Trophoblast cell (in vitro differentiated cells and primary cell): Measurements from ENCODE around the gene MAST4.

ENCODE experiments used
- DNase-seq, 2 donors: peaks; one replicate each; pipeline ENCODE4 v3.0.0-alpha.2; 2016
- H2AFZ ChIP-seq: 2 replicates; pipeline ENCODE4 v1.6.1; 2013; ENCODE audit warnings: low read length, moderate library complexity, mild to moderate bottlenecking; ENCODE audit not compliant: insufficient read depth, poor library complexity
- H2AK5ac ChIP-seq: 2 replicates; pipeline ENCODE4 v1.6.1; 2013; ENCODE audit warnings: mild to moderate bottlenecking, low read length
- H2BK120ac ChIP-seq: 2 replicates; pipeline ENCODE4 v1.6.1; 2013; ENCODE audit warnings: low read length, mild to moderate bottlenecking, moderate library complexity; ENCODE audit not compliant: insufficient read depth, poor library complexity
- H2BK12ac ChIP-seq: 2 replicates; pipeline ENCODE4 v1.6.1; 2013; ENCODE audit warnings: mild to moderate bottlenecking, low read length, moderate library complexity
- H2BK5ac ChIP-seq: 2 replicates; pipeline ENCODE4 v1.6.1; 2013; ENCODE audit warnings: low read length, low read depth, moderate library complexity, mild to moderate bottlenecking; ENCODE audit not compliant: poor library complexity
- H3K14ac ChIP-seq: 2 replicates; pipeline ENCODE4 v1.6.1; 2013; ENCODE audit warnings: mild to moderate bottlenecking, low read length
- H3K18ac ChIP-seq: 2 replicates; pipeline ENCODE4 v1.6.1; 2013; ENCODE audit warnings: mild to moderate bottlenecking, low read length
- H3K23ac ChIP-seq: 2 replicates; pipeline ENCODE4 v1.6.1; 2013; ENCODE audit warnings: low read length
- H3K27ac ChIP-seq: 2 replicates; pipeline ENCODE4 v1.5.1; 2013; ENCODE audit warnings: low read depth, mild to moderate bottlenecking, inconsistent platforms, low read length, moderate library complexity
- H3K27me3 ChIP-seq: 2 replicates; pipeline ENCODE4 v1.6.1; 2013; ENCODE audit warnings: inconsistent platforms, mild to moderate bottlenecking, low read length, moderate library complexity; ENCODE audit not compliant: insufficient read depth
- H3K36me3 ChIP-seq, 2 experiments: 1 replicate in 1 of 2; 2 replicates in 1 of 2; pipeline ENCODE4 v1.6.1; 2013; ENCODE audit warnings: low read length in 2 of 2, mild to moderate bottlenecking in 2 of 2, moderate library complexity in 1 of 2; ENCODE audit not compliant: insufficient read depth in 2 of 2, control insufficient read depth in 1 of 2
- H3K4ac ChIP-seq: 2 replicates; pipeline ENCODE4 v1.6.1; 2013; ENCODE audit warnings: low read depth, mild to moderate bottlenecking, low read length, moderate library complexity
- H3K4me1 ChIP-seq, 2 experiments: 1 replicate in 1 of 2; 2 replicates in 1 of 2; pipeline ENCODE4 v1.6.1; 2013; ENCODE audit warnings: low read length in 2 of 2, mild to moderate bottlenecking in 2 of 2, moderate library complexity in 1 of 2; ENCODE audit not compliant: insufficient read depth in 2 of 2, control insufficient read depth in 1 of 2
- H3K4me2 ChIP-seq: 2 replicates; pipeline ENCODE4 v1.6.1; 2013; ENCODE audit warnings: inconsistent platforms, mild to moderate bottlenecking, low read length, moderate library complexity
- H3K4me3 ChIP-seq: 2 replicates; pipeline ENCODE4 v1.5.1; 2013; ENCODE audit warnings: mild to moderate bottlenecking, low read depth, low read length, inconsistent platforms
- H3K79me1 ChIP-seq: one replicate; pipeline ENCODE4 v1.6.1; 2013; ENCODE audit warnings: low read length
- H3K79me2 ChIP-seq: 2 replicates; pipeline ENCODE4 v1.6.1; 2013; ENCODE audit warnings: low read length, mild to moderate bottlenecking; ENCODE audit not compliant: control insufficient read depth, insufficient read depth, poor library complexity
- H3K9ac ChIP-seq: 2 replicates; pipeline ENCODE4 v1.6.1; 2013; ENCODE audit warnings: mild to moderate bottlenecking, low read length
- H3K9me3 ChIP-seq: 2 replicates; pipeline ENCODE4 v1.6.1; 2013; ENCODE audit warnings: low read depth, mild to moderate bottlenecking, control low read depth, inconsistent platforms, low read length; ENCODE audit not compliant: insufficient read depth
- H4K12ac ChIP-seq: 2 replicates; pipeline ENCODE4 v1.6.1; 2013; ENCODE audit warnings: low read depth, mild to moderate bottlenecking, low read length, moderate library complexity
- H4K8ac ChIP-seq: 2 replicates; pipeline ENCODE4 v1.6.1; 2013; ENCODE audit warnings: low read depth, mild to moderate bottlenecking, low read length, moderate library complexity
- H4K91ac ChIP-seq: one replicate; pipeline ENCODE4 v1.6.1; 2013; ENCODE audit warnings: low read depth, mild to moderate bottlenecking, low read length, moderate library complexity
- WGBS: extraction: QIAGEN DNeasy Blood & Tissue Kit; methylation state at CpG from one replicate; pipeline ENCODE4 v1.1.7; 2013; ENCODE audit warnings: missing lambda C conversion rate; ENCODE audit not compliant: insufficient read length, insufficient coverage; ENCODE audit errors: extremely low coverage; 5-methylcytosine and 5-hydroxymethylcytosine counted together

The MAST4 gene

DNA sequence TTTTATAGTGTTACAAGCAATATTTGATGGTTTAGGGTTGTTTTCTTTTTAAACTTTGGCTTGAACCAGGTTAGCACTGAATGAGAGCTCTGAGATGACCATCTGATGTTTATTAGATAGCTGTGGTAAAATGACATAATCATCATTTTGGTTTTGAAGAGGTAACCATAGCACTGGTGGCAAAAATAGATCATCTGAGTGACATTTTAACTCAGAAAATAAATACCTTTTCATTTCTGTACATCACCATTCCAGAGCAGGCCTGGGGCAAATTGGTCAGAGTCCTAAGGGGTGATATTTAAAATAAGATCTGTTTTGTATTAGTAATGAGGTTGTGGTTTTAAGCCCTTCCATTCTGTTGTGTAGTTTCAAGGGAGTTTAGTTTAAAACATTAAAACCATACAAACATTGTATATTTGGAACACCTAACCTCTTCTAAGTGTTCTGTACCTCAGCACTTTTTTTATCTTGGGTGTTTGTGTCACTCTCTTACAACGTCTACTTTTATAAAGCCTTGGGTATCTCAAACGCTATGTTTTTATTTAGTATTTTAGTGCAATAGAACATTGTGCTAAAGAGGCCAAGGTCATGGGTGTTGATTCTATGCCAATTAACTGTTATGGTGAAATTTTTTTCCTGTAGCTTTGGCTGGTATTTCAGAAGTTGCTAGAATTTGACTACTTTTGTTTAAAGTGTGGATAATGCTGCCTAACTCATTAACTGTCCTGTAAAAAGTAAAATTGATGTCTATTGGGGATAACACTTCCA, 434.3 kb downstream of the MAST4 start:
- no peak overlapping the region for H3K27ac ChIP-seq
- no peak overlapping the region for H3K18ac ChIP-seq
- no CpG with 5 or more reads among the region's 2 CpGs for WGBS

DNA sequence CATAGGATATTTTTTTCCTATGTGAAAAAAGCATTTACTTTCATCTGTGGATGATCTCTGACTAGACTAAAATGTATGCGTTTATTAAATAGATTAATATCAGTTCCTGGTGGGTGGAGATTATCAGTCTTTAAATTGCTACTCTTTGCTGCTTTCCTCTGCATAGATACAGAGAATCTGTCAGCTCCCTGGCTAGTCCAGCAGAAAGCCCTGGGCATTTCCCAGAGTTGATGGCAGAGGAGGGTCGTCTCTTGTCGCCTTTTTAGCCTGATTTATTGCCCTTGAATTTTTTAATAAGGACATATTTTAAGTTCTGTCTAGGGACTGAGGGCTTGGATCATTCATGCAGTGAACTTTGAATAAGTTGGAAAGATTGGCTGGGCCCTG, 434.9 kb downstream of the MAST4 start:
- no CpG with 5 or more reads among the region's 3 CpGs for WGBS
- no peak overlapping the region for H2BK12ac ChIP-seq

More for the DNA sequence above, 434.3 kb downstream of the MAST4 start:
- H2BK120ac ChIP-seq: no peak overlapping the region
- peaks cover 0 to 1% of the 10 kb centered on the region in 2 experiments for H3K36me3 ChIP-seq
- H3K9me3 ChIP-seq: no peaks in the 10 kb centered on the region
- no peak overlapping the region for H2BK12ac ChIP-seq
- H2AFZ ChIP-seq: no peak overlapping the region
- no peak overlapping the region for H4K91ac ChIP-seq
- no peak overlapping the region for H3K4me3 ChIP-seq
- H3K14ac ChIP-seq: no peak overlapping the region
- no peak overlapping the region for H2BK5ac ChIP-seq
- H4K12ac ChIP-seq: no peak overlapping the region
- no peak overlapping the region for H3K4me2 ChIP-seq
- H4K8ac ChIP-seq: no peak overlapping the region
- H3K27me3 ChIP-seq: no peaks in the 10 kb centered on the region
- H3K4ac ChIP-seq: no peak overlapping the region
- peak in 1 of 2 donors; percentile 18 for DNase-seq
- H2AK5ac ChIP-seq: no peak overlapping the region
- no peak overlapping the region for H3K23ac ChIP-seq
- H3K79me2 ChIP-seq: no peaks in the 10 kb centered on the region
- H3K9ac ChIP-seq: no peak overlapping the region
- H3K79me1 ChIP-seq: no peaks in the 10 kb centered on the region
- H3K4me1 ChIP-seq: no peaks in the 10 kb centered on the region

DNA sequence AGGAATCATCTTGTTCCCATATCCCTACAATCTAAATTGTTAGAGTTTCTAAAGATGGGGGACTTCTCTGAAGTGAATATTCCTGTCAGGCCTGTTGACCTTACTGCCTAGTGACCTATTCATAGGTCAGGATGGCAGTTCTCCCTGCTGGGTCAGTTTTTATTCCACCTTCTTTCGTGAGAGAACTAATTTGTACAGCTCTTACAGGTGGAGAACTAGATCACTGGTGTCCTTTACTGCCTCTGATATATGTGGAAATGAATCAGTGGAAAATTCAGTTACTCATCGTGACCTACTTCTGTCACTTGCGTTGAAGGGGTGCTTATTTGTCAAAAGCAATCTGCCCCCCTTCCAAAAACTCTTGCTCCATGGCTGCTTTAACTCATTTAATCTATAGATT, 435.5 kb downstream of the MAST4 start:
- Histone ChIP-seq H3K14ac (no peak overlapping the region), H3K9ac (no peak overlapping the region), H3K27me3 (no peaks in the 10 kb centered on the region), H2AFZ (no peak overlapping the region), H3K4me2 (no peak overlapping the region), H3K4me1 (no peaks in the 10 kb centered on the region), H4K91ac (no peak overlapping the region), H3K79me2 (no peaks in the 10 kb centered on the region), H3K79me1 (no peaks in the 10 kb centered on the region), H2BK5ac (no peak overlapping the region), H3K27ac (no peak overlapping the region), H4K8ac (no peak overlapping the region), H3K18ac (no peak overlapping the region), H2BK120ac (no peak overlapping the region), H4K12ac (no peak overlapping the region), H2AK5ac (no peak overlapping the region), H3K4me3 (no peak overlapping the region), H3K4ac (no peak overlapping the region), H3K36me3 (peaks cover 0 to 4% of the 10 kb centered on the region in 2 experiments), H3K9me3 (no peaks in the 10 kb centered on the region), H3K23ac (no peak overlapping the region), H2BK12ac (no peak overlapping the region)
- WGBS: no CpG with 5 or more reads among the region's 3 CpGs
- peak in 1 of 2 donors; percentile 43 for DNase-seq

More for the DNA sequence above, 434.9 kb downstream of the MAST4 start:
- no peak overlapping the region for H2AFZ ChIP-seq
- no peak overlapping the region for H2BK5ac ChIP-seq
- no peaks in the 10 kb centered on the region for H3K9me3 ChIP-seq
- H3K27ac ChIP-seq: no peak overlapping the region
- no peak overlapping the region for H3K4me2 ChIP-seq
- H2AK5ac ChIP-seq: no peak overlapping the region
- DNase-seq: no peak
- H3K4me1 ChIP-seq: no peaks in the 10 kb centered on the region
- no peak overlapping the region for H4K8ac ChIP-seq
- no peak overlapping the region for H4K12ac ChIP-seq
- H3K14ac ChIP-seq: no peak overlapping the region
- H3K9ac ChIP-seq: no peak overlapping the region
- no peaks in the 10 kb centered on the region for H3K79me2 ChIP-seq
- no peak overlapping the region for H3K4ac ChIP-seq
- H3K79me1 ChIP-seq: no peaks in the 10 kb centered on the region
- H3K18ac ChIP-seq: no peak overlapping the region
- H3K4me3 ChIP-seq: no peak overlapping the region
- peaks cover 0 to 4% of the 10 kb centered on the region in 2 experiments for H3K36me3 ChIP-seq
- H4K91ac ChIP-seq: no peak overlapping the region
- H3K23ac ChIP-seq: no peak overlapping the region
- no peaks in the 10 kb centered on the region for H3K27me3 ChIP-seq
- no peak overlapping the region for H2BK120ac ChIP-seq

DNA sequence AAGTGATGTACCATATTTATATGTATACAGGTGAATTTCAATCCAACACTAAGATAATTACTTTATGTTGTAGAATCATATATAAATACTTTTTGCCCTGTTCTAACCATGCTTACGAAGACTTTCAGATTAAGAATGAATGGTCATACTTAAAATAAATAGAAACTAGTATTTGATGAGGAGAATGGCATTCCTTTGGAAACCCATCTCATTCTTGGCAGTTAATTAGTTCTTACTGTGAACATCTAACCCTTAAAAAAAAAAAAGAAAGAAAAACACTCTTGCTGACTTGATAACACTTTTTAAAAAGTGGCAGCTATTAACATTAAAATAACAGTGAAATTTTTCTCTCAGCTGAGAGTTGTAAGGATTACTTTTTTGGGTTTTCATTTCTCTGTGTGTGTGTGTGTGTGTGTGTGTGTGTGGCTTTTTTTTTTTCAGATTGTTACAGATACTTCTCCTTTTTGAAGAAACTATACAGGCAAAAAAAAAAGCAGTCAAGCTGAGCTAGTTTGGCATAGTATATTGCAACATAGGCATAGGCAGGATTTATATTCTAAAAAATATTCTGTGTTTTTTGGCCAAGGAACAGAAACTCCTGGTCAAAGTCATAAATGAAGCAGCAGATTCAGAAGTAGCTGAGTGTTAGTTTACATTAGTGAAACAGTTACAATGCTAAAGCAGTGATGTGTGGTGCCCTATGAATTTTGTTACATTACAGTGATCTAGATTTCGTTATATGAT, 436.9 kb downstream of the MAST4 start:
- Histone ChIP-seq H3K27ac (no peak overlapping the region), H4K91ac (no peak overlapping the region), H3K27me3 (no peaks in the 10 kb centered on the region), H3K14ac (no peak overlapping the region), H3K79me2 (no peaks in the 10 kb centered on the region), H2BK12ac (no peak overlapping the region), H3K4me3 (no peak overlapping the region), H3K23ac (no peak overlapping the region), H3K9ac (no peak overlapping the region), H3K4ac (no peak overlapping the region), H3K4me1 (no peaks in the 10 kb centered on the region), H4K12ac (no peak overlapping the region), H4K8ac (no peak overlapping the region), H2AK5ac (no peak overlapping the region), H2BK120ac (no peak overlapping the region), H3K9me3 (no peaks in the 10 kb centered on the region), H3K4me2 (no peak overlapping the region), H3K18ac (no peak overlapping the region), H3K79me1 (no peaks in the 10 kb centered on the region), H3K36me3 (peaks cover 0 to 4% of the 10 kb centered on the region in 2 experiments), H2BK5ac (no peak overlapping the region), H2AFZ (no peak overlapping the region)
- no peak for DNase-seq
- WGBS: no CpG with 5 or more reads among the region's 2 CpGs
